ENCODE data around the gene PI4KA.
A peak's percentile ranks its signal among the peaks of the same experiment; 100 is the strongest.

Gene PI4KA

DNA sequence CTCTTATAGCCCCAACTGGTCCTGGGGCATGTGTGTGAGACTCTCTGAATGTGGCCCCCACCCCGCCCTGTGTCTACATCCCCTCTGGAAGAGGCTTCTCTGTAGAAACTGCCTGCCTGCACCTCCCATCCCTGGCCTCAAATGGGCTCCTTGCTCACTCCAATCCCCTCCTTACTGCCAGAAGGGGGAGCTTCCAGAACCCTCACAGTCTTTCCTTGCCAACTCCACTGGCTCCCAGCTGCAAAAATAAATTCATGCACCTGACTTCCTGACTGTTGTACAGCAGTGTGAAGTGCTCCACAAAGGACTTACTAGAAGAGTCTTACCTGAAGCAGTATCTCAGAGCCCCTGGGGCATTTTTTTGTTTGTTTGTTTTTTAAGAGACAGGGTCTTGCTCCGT, 99.9 kb downstream of the PI4KA start:
- DNase-seq (ENCODE audit: low read depth): no peak
- no peak for TF ChIP-seq CTCF (IDR thresholded peaks at IDR 0.05; ENCODE audit: insufficient read depth, low read depth, low read length, missing control alignments)
- no peak overlapping the region for H3K4me3 ChIP-seq (ENCODE audit: low read depth, low read length)

DNA sequence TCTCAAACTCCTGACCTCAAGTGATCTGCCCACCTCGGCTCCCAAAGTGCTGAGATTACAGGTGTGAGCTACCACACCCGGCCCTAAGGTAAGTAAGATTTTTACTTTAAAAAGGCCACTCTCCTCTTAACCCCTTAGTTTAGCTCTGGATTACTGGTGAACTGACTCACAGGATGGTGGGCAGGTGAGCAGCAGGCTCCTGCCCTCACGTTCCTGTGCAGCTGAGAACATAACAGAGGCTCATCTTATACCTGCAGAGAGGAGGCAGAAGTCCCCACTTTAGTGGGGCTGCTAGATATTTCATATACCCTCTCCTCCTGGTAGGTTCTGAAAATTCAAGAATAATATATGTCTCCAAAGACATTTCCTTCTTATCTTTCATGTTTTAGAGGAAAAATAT, 101.8 kb downstream of the PI4KA start:
- H3K4me3 ChIP-seq (ENCODE audit: low read depth, low read length): no peak overlapping the region
- TF ChIP-seq CTCF (IDR thresholded peaks at IDR 0.05; ENCODE audit: insufficient read depth, low read depth, low read length, missing control alignments): no peak

DNA sequence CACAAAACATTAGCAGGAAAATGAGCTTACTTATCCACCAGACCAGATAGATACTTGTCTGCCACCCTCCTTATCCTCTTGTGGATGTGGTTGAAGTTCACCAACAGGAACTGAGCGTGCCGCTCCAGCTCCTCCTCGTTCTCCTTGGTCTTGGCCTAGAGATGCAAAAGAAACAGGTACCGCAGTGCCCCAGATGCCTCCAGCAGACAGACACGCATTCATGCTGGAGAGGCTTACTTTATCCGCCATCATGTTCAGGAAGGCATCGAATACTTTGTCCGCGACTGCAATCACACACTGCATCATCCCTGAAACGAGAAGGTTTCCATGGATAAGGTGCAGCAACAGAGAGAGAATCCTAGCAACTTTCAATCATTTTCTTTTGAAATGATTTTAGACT, 105.7 kb downstream of the PI4KA start:
- no peak for DNase-seq (ENCODE audit: low read depth)
- TF ChIP-seq CTCF (IDR thresholded peaks at IDR 0.05; ENCODE audit: insufficient read depth, low read depth, low read length, missing control alignments): no peak

More for the DNA sequence above, 101.8 kb downstream of the PI4KA start:
- DNase-seq (ENCODE audit: low read depth): no peak

DNA sequence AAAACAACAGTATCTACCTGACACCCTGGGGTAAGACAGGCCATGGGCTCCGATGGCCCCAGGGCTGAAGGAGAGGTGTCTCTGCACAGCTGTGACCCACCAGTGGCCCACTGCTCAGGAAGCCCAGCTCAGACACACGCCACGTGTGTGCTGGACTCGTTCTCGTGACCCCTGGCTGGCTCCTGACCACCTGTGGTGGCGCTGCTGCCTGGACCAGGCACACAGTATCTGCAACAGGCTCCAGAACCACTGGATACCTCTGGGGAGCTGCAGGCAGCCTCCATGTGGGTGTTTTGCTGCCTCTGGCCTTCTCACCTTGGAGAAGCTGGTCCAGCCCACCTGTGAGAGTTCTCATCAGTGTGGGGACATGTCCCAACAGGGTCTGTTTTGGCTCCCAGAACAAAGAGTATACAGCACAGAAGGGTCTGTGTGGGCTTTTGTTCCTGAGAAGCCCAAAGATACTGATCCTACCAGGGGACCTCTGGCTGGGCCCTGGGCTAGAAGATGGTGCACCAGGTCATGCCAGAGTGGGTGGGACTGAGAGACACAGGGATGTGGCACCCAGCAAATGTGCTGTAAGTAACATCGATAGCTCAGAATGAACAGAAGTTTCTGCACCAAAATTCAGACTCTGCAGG, 106.4 kb downstream of the PI4KA start:
- no peak for TF ChIP-seq CTCF (IDR thresholded peaks at IDR 0.05; ENCODE audit: insufficient read depth, low read depth, low read length, missing control alignments)

More for the DNA sequence above, 105.7 kb downstream of the PI4KA start:
- H3K4me3 ChIP-seq (ENCODE audit: low read depth, low read length): no peak overlapping the region

DNA sequence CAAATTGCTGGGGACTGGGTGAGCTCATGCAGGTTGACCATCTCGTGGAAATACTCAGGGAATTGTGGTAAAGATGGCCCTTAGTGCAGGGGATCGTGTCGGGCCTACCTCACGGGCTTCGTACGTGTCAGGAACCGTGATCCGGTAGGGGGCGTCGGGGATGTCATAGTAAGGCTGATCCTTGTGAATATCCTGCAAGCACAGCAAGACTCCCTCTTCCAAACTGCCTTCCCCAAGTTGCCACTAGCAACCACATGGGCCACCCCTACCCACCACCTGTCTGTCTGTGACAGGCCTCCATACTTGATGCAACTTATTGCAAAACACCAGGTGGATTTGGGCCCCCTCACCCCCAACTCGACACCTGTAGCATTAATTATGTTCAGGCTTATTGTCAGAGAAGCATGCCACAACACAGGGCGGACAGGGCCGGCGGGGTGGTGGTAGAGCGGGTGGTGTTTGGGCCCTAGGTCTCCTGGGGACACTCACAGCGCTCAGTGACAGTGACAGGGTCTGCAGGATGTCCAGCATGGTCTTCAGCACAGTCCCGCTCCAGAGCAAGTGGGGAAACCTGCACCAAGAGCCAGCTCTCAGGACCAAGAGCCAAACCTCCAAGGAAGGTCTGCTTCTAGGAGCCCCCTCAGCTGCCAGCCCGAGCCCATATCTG, 107.3 kb downstream of the PI4KA start:
- no peak for TF ChIP-seq CTCF (IDR thresholded peaks at IDR 0.05; ENCODE audit: insufficient read depth, low read depth, low read length, missing control alignments)

More for the DNA sequence above, 106.4 kb downstream of the PI4KA start:
- H3K4me3 ChIP-seq (ENCODE audit: low read depth, low read length): no peak overlapping the region
- DNase-seq (ENCODE audit: low read depth): no peak

DNA sequence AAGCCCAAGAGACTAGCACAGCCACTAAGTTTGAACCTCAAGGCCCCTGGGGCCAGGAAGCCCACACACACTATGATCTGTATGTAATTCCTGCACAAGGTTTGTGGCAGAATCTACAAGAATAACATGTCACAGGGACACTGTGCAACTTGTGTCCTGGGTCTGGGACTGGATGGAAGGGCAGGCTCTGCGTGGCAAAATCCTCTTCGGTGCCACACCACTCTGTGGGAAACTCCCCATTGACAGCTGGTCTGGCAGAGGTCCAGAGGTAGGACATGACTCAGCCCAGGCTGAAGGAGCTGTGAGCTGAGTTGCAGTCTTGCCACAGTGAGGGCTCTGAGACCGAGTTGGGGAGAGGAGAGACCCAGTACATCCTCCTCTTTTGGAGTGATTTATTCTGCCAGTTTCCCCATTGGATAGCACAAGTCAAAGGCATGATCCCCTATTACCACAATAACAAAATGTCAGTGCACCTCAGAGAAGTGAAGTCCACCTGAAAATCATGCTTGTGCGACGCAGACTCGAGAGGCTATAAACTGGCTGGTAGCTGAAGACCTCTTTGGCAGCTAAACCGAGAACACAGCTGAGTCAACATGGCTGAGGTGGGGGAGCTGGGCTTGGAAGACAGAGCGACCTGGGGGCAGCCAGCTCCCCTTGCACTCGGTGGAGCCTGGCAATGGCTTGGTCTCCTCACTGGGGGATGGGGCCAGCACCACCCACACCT, 108.0 kb downstream of the PI4KA start:
- no peak for TF ChIP-seq CTCF (IDR thresholded peaks at IDR 0.05; ENCODE audit: insufficient read depth, low read depth, low read length, missing control alignments)
- no peak overlapping the region for H3K4me3 ChIP-seq (ENCODE audit: low read depth, low read length)
- DNase-seq (ENCODE audit: low read depth): peak; percentile 86

More for the DNA sequence above, 107.3 kb downstream of the PI4KA start:
- no peak for DNase-seq (ENCODE audit: low read depth)
- no peak overlapping the region for H3K4me3 ChIP-seq (ENCODE audit: low read depth, low read length)

All from GM12865 (cell line).